Astrocyte (in vitro differentiated cells and primary cell): ENCODE data around the gene WNT5B. TPM values are rescaled to one million over a fixed set of nuclear protein-coding genes. Genes with fewer than 3 reads are reported as not detected.
A peak's percentile ranks its signal among the peaks of the same experiment; 100 is the strongest.

Experiments
- DNase-seq: peaks from one replicate; pipeline ENCODE4 v3.0.0-alpha.2; 2010; ENCODE audit warnings: low read depth
- FAIRE-seq: peaks from 2 replicates; lab custom pipeline; 2011; peaks lifted over from hg19 to GRCh38; lab: Jason Lieb, UNC
- H2AFZ ChIP-seq: 2 replicates; pipeline ENCODE4 v1.6.0; 2012; ENCODE audit warnings: low read depth, low read length, inconsistent platforms
- H3K27ac ChIP-seq: 2 replicates; pipeline ENCODE4 v1.5.1; 2011; ENCODE audit warnings: low read depth, low read length, inconsistent platforms
- H3K27me3 ChIP-seq: 2 replicates; pipeline ENCODE4 v1.6.0; 2011; ENCODE audit warnings: low read length, inconsistent platforms; ENCODE audit not compliant: insufficient read depth
- H3K36me3 ChIP-seq: 2 replicates; pipeline ENCODE4 v1.5.1; 2011; ENCODE audit warnings: low read length, inconsistent platforms; ENCODE audit not compliant: insufficient read depth
- H3K4me1 ChIP-seq: 2 replicates; pipeline ENCODE4 v1.5.1; 2011; ENCODE audit warnings: low read length, inconsistent platforms; ENCODE audit not compliant: insufficient read depth
- H3K4me2 ChIP-seq: 2 replicates; pipeline ENCODE4 v1.6.0; 2012; ENCODE audit warnings: low read length, inconsistent platforms
- H3K4me3 ChIP-seq: 2 replicates; pipeline ENCODE4 v1.5.1; 2011; ENCODE audit warnings: low read depth, mild to moderate bottlenecking, low read length, inconsistent platforms; ENCODE audit not compliant: insufficient read depth
- H3K79me2 ChIP-seq: 2 replicates; pipeline ENCODE4 v1.6.0; 2012; ENCODE audit warnings: mild to moderate bottlenecking, low read length, inconsistent platforms; ENCODE audit not compliant: insufficient read depth
- H3K9ac ChIP-seq: 2 replicates; pipeline ENCODE4 v1.6.0; 2012; ENCODE audit warnings: mild to moderate bottlenecking, low read length, inconsistent platforms
- H3K9me3 ChIP-seq: 2 replicates; pipeline ENCODE4 v1.5.1; 2012; ENCODE audit warnings: low read depth, mild to moderate bottlenecking, low read length, inconsistent platforms; ENCODE audit not compliant: insufficient read depth
- H4K20me1 ChIP-seq: 2 replicates; pipeline ENCODE4 v1.6.0; 2012; ENCODE audit warnings: low read length, inconsistent platforms; ENCODE audit not compliant: insufficient read depth
- H3K27ac Mint-ChIP-seq: one replicate; pipeline ENCODE4 v1.8.0; 2021; ENCODE audit warnings: mild to moderate bottlenecking, mixed read lengths; ENCODE audit not compliant: unreplicated experiment
- H3K27me3 Mint-ChIP-seq: one replicate; pipeline ENCODE4 v1.8.0; 2021; ENCODE audit warnings: low read depth, mixed read lengths; ENCODE audit not compliant: unreplicated experiment
- H3K36me3 Mint-ChIP-seq: one replicate; pipeline ENCODE4 v1.8.0; 2021; ENCODE audit warnings: low read depth, mixed read lengths; ENCODE audit not compliant: unreplicated experiment
- H3K4me1 Mint-ChIP-seq: one replicate; pipeline ENCODE4 v1.8.0; 2021; ENCODE audit warnings: low read depth, mixed read lengths; ENCODE audit not compliant: unreplicated experiment
- H3K4me3 Mint-ChIP-seq: one replicate; pipeline ENCODE4 v1.8.0; 2021; ENCODE audit warnings: mild to moderate bottlenecking, moderate library complexity, mixed read lengths; ENCODE audit not compliant: unreplicated experiment
- H3K9me3 Mint-ChIP-seq: one replicate; pipeline ENCODE4 v1.8.0; 2021; ENCODE audit warnings: mild to moderate bottlenecking, mixed read lengths; ENCODE audit not compliant: unreplicated experiment
- CTCF ChIP-seq: IDR thresholded peaks from 2 replicates; pipeline ENCODE4 v1.5.1; 2011; ENCODE audit warnings: low read depth, mild to moderate bottlenecking, inconsistent platforms, low read length, moderate library complexity; ENCODE audit not compliant: insufficient read depth
- EZH2 ChIP-seq: IDR thresholded peaks from 2 replicates; pipeline ENCODE4 v1.6.1; 2012; ENCODE audit warnings: mild to moderate bottlenecking, low read length, inconsistent platforms; ENCODE audit not compliant: insufficient read depth
- total RNA-seq: library from RNA; stranded (reverse); gene quantifications from 2 replicates; pipeline ENCODE4 v1.2.1, GENCODE V29; 2021

WNT5B gene
- total RNA-seq, 1 donor from 2014 or later: 110 TPM

- Histone ChIP-seq H3K9me3 (no peaks in the 10 kb centered on the region), H2AFZ (no peak overlapping the region), H3K27ac (no peak overlapping the region), H3K4me1 (peaks cover 7% of the 10 kb centered on the region), H3K4me3 (no peak overlapping the region), H3K27me3 (no peaks in the 10 kb centered on the region), H3K4me2 (no peak overlapping the region), H3K36me3 (no peaks in the 10 kb centered on the region), H3K79me2 (peaks cover 35% of the 10 kb centered on the region), H3K9ac (no peak overlapping the region), H4K20me1 (peaks cover 24% of the 10 kb centered on the region)
- Mint-ChIP-seq H3K27ac (no peak overlapping the region), H3K4me1 (peaks cover 25% of the 10 kb centered on the region), H3K9me3 (no peaks in the 10 kb centered on the region), H3K27me3 (no peaks in the 10 kb centered on the region), H3K36me3 (peaks cover 20% of the 10 kb centered on the region), H3K4me3 (peak overlapping the region; percentile 36)
- DNase-seq (no peak), FAIRE-seq (no peak)
- TF ChIP-seq EZH2 (no peak), CTCF (no peak)
These were observed 9.9 kb upstream of the WNT5B start for GRCh38 chr12:1619159-1619558.

- Histone ChIP-seq H3K36me3 (no peaks in the 10 kb centered on the region), H3K27me3 (no peaks in the 10 kb centered on the region), H3K4me3 (no peak overlapping the region), H3K79me2 (peaks cover 31% of the 10 kb centered on the region), H4K20me1 (peaks cover 20% of the 10 kb centered on the region), H3K9ac (no peak overlapping the region), H2AFZ (no peak overlapping the region), H3K4me1 (peaks cover 7% of the 10 kb centered on the region), H3K9me3 (no peaks in the 10 kb centered on the region), H3K27ac (no peak overlapping the region), H3K4me2 (no peak overlapping the region)
- peaks cover 25% of the 10 kb centered on the region for H3K4me1 Mint-ChIP-seq
- H3K36me3 Mint-ChIP-seq: peaks cover 21% of the 10 kb centered on the region
- DNase-seq (no peak), FAIRE-seq (no peak)
- H3K27me3 Mint-ChIP-seq: no peaks in the 10 kb centered on the region
- H3K27ac Mint-ChIP-seq: no peak overlapping the region
- TF ChIP-seq EZH2 (no peak), CTCF (no peak)
- peak overlapping the region; percentile 36 for H3K4me3 Mint-ChIP-seq
- no peaks in the 10 kb centered on the region for H3K9me3 Mint-ChIP-seq
These were observed 9.4 kb upstream of the WNT5B start for GRCh38 chr12:1619587-1619986.

GRCh38 chr12:1620092-1620491, 8.9 kb upstream of the WNT5B start:
- Mint-ChIP-seq H3K36me3 (peaks cover 24% of the 10 kb centered on the region), H3K4me3 (no peak overlapping the region), H3K27me3 (no peaks in the 10 kb centered on the region), H3K9me3 (no peaks in the 10 kb centered on the region), H3K4me1 (peaks cover 28% of the 10 kb centered on the region), H3K27ac (no peak overlapping the region)
- H3K9ac ChIP-seq: no peak overlapping the region
- no peak for TF ChIP-seq EZH2
- no peak for TF ChIP-seq CTCF
- peaks cover 27% of the 10 kb centered on the region for H3K79me2 ChIP-seq
- H4K20me1 ChIP-seq: peaks cover 20% of the 10 kb centered on the region
- no peak overlapping the region for H3K4me3 ChIP-seq
- H3K9me3 ChIP-seq: no peaks in the 10 kb centered on the region
- no peak for DNase-seq
- H3K4me1 ChIP-seq: peaks cover 8% of the 10 kb centered on the region
- H2AFZ ChIP-seq: no peak overlapping the region
- FAIRE-seq: no peak
- H3K27ac ChIP-seq: no peak overlapping the region
- H3K27me3 ChIP-seq: no peaks in the 10 kb centered on the region
- H3K36me3 ChIP-seq: no peaks in the 10 kb centered on the region
- H3K4me2 ChIP-seq: no peak overlapping the region
